Mesenchymal stem cell (in vitro differentiated cells and primary cell): ENCODE measurements around the gene ULK4.

Experiments used
- DNase-seq: peaks from one replicate; pipeline ENCODE4 v3.0.0-alpha.2; 2013
- H2AFZ ChIP-seq: one replicate; pipeline ENCODE4 v1.6.1; 2013; ENCODE audit warnings: low read depth, mild to moderate bottlenecking, control low read depth, inconsistent platforms, low read length, moderate library complexity
- H2AK5ac ChIP-seq: 2 replicates; pipeline ENCODE4 v1.6.1; 2013; ENCODE audit warnings: low read length, moderate library complexity, mild to moderate bottlenecking, inconsistent platforms; ENCODE audit not compliant: severe bottlenecking
- H2BK120ac ChIP-seq: one replicate; pipeline ENCODE4 v1.6.1; 2013; ENCODE audit warnings: low read depth, mild to moderate bottlenecking, inconsistent platforms, low read length, moderate library complexity
- H2BK12ac ChIP-seq, 2 experiments: one replicate each; pipeline ENCODE4 v1.6.1; 2013; ENCODE audit warnings: inconsistent platforms in 2 of 2, low read length in 2 of 2, mild to moderate bottlenecking in 2 of 2, moderate library complexity in 2 of 2, control low read depth in 1 of 2
- H2BK15ac ChIP-seq: one replicate; pipeline ENCODE4 v1.6.1; 2013; ENCODE audit warnings: mild to moderate bottlenecking, low read depth, inconsistent platforms; ENCODE audit not compliant: poor library complexity, severe bottlenecking
- H2BK5ac ChIP-seq: 2 replicates; pipeline ENCODE4 v1.6.1; 2013; ENCODE audit warnings: low read depth, mild to moderate bottlenecking, low read length, control low read depth, inconsistent platforms; ENCODE audit not compliant: poor library complexity, severe bottlenecking
- H3K14ac ChIP-seq, 2 experiments: one replicate each; pipeline ENCODE4 v1.6.1; 2013; ENCODE audit warnings: inconsistent platforms in 2 of 2, low read length in 2 of 2, control low read depth in 1 of 2, mild to moderate bottlenecking in 1 of 2, moderate library complexity in 1 of 2
- H3K18ac ChIP-seq, 2 experiments: one replicate each; pipeline ENCODE4 v1.6.1; 2013; ENCODE audit warnings: inconsistent platforms in 2 of 2, low read length in 2 of 2, control low read depth in 1 of 2, low read depth in 1 of 2, mild to moderate bottlenecking in 1 of 2
- H3K23ac ChIP-seq, 2 experiments: one replicate each; pipeline ENCODE4 v1.6.1; 2013; ENCODE audit warnings: inconsistent platforms in 2 of 2, low read length in 2 of 2, mild to moderate bottlenecking in 2 of 2, moderate library complexity in 2 of 2, control low read depth in 1 of 2
- H3K27ac ChIP-seq: 2 replicates; pipeline ENCODE4 v1.5.1; 2013; ENCODE audit warnings: mild to moderate bottlenecking, moderate library complexity, low read length, control low read depth, inconsistent platforms; ENCODE audit not compliant: poor library complexity, severe bottlenecking
- H3K27me3 ChIP-seq, 2 experiments: 2 replicates each; pipeline versions ENCODE4 v1.6.1 to v1.7.0; 2013; ENCODE audit warnings: low read length in 2 of 2, mild to moderate bottlenecking in 2 of 2, moderate library complexity in 2 of 2, control low read depth in 1 of 2, inconsistent platforms in 1 of 2; ENCODE audit not compliant: control insufficient read depth in 1 of 2, insufficient read depth in 1 of 2
- H3K36me3 ChIP-seq, 2 experiments: 2 replicates each; pipeline versions ENCODE4 v1.6.1 to v1.7.0; 2013; ENCODE audit warnings: low read length in 2 of 2, control low read depth in 1 of 2, inconsistent platforms in 1 of 2, low read depth in 1 of 2, mild to moderate bottlenecking in 1 of 2; ENCODE audit not compliant: insufficient read depth in 2 of 2, control insufficient read depth in 1 of 2
- H3K4ac ChIP-seq, 2 experiments: one replicate each; pipeline ENCODE4 v1.6.1; 2013; ENCODE audit warnings: inconsistent platforms in 2 of 2, low read length in 2 of 2, mild to moderate bottlenecking in 2 of 2, moderate library complexity in 2 of 2, control low read depth in 1 of 2, low read depth in 1 of 2
- H3K4me1 ChIP-seq: 2 replicates; pipeline ENCODE4 v1.6.1; 2013; ENCODE audit warnings: low read depth, low read length, control low read depth; ENCODE audit not compliant: control insufficient read depth, insufficient read depth
- H3K4me2 ChIP-seq: 2 replicates; pipeline ENCODE4 v1.6.1; 2013; ENCODE audit warnings: low read length, mild to moderate bottlenecking, inconsistent platforms; ENCODE audit not compliant: poor library complexity, severe bottlenecking
- H3K4me3 ChIP-seq, 2 experiments: 2 replicates each; pipeline versions ENCODE4 v1.5.1 to v1.7.0; 2013; ENCODE audit warnings: low read length in 2 of 2, mild to moderate bottlenecking in 2 of 2, control low read depth in 1 of 2, low read depth in 1 of 2; ENCODE audit not compliant: insufficient read depth in 1 of 2
- H3K79me1 ChIP-seq: replicated peaks from 2 replicates; pipeline ENCODE4 v1.6.1; 2013; ENCODE audit warnings: mild to moderate bottlenecking, control low read depth, low read length, inconsistent platforms; ENCODE audit not compliant: poor library complexity, severe bottlenecking
- H3K9ac ChIP-seq: 2 replicates; pipeline ENCODE4 v1.7.0; 2013; ENCODE audit warnings: mild to moderate bottlenecking, low read length, moderate library complexity
- H3K9me3 ChIP-seq: 2 replicates; pipeline ENCODE4 v1.7.0; 2013; ENCODE audit warnings: mild to moderate bottlenecking, low read length; ENCODE audit not compliant: control insufficient read depth
- H4K8ac ChIP-seq: one replicate; pipeline ENCODE4 v1.6.1; 2013; ENCODE audit warnings: inconsistent platforms, mild to moderate bottlenecking, low read length, moderate library complexity
- H4K91ac ChIP-seq: one replicate; pipeline ENCODE4 v1.6.1; 2013; ENCODE audit warnings: mild to moderate bottlenecking, low read length, inconsistent platforms
- WGBS: methylation state at CpG from one replicate; pipeline ENCODE4 v1.1.7; 2013; ENCODE audit warnings: mixed read lengths; 5-methylcytosine and 5-hydroxymethylcytosine counted together

Gene ULK4

DNA sequence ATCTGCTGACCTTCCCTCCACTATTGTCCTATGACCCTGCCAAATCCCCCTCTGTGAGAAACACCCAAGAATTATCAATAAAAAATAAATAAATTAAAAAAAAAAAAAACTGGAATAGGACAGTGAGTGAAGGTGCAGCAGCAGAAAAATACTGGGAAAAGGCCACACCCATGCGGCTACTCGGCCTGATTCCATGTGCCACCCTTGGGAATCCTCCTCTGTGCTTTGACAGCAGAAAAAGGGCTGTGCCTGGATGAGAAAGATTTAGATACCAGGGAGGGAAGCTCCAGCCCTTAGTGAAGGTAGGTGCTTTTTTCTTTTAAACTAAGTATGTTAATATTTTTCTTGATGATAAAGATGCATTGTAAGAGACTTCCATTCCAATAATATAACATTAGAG, 654.8 kb downstream of the ULK4 start:
- Histone ChIP-seq H3K23ac (no peak overlapping the region), H2AFZ (no peak overlapping the region), H3K4ac (no peak overlapping the region), H3K9ac (no peak overlapping the region), H3K4me1 (no peaks in the 10 kb centered on the region), H2BK120ac (no peak overlapping the region), H2BK12ac (no peak overlapping the region), H3K14ac (no peak overlapping the region), H2AK5ac (no peak overlapping the region), H4K91ac (no peak overlapping the region), H3K27ac (no peak overlapping the region), H3K36me3 (no peaks in the 10 kb centered on the region), H3K27me3 (no peaks in the 10 kb centered on the region), H3K4me2 (no peak overlapping the region), H2BK15ac (no peak overlapping the region), H3K9me3 (no peaks in the 10 kb centered on the region), H2BK5ac (no peak overlapping the region), H3K18ac (no peak overlapping the region), H3K79me1 (no peaks in the 10 kb centered on the region), H3K4me3 (no peak overlapping the region), H4K8ac (no peak overlapping the region)
- DNase-seq, result no peak
- WGBS, result 89% methylated on average over 2 of the region's 2 CpGs

DNA sequence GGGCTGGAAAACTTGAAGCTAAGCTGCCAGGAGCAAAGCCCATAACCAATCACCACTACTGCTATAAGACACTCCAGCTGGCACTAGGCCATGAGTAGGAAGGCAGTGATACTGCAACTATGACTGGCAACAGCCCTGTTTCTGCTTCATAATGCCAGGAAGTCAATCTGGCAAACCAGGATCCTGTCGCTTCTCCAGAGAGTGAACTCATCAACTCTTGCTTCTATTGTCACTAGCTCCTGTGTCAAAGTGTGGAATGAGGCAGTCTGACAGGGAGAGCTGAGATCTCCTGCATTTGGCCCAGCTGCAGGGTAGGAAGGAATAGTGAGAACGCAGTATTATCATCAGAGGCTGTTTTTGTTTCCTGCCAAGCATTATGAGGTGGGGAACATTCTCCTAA, 657.3 kb downstream of the ULK4 start:
- Histone ChIP-seq H3K18ac (no peak overlapping the region), H2AK5ac (no peak overlapping the region), H3K27me3 (no peaks in the 10 kb centered on the region), H2BK120ac (no peak overlapping the region), H3K14ac (no peak overlapping the region), H3K9ac (no peak overlapping the region), H4K8ac (no peak overlapping the region), H3K23ac (no peak overlapping the region), H3K4me3 (no peak overlapping the region), H2BK15ac (no peak overlapping the region), H2BK5ac (no peak overlapping the region), H3K27ac (no peak overlapping the region), H3K9me3 (no peaks in the 10 kb centered on the region), H2BK12ac (no peak overlapping the region), H3K79me1 (no peaks in the 10 kb centered on the region), H4K91ac (no peak overlapping the region), H3K4me1 (no peaks in the 10 kb centered on the region), H3K4ac (no peak overlapping the region), H3K36me3 (no peaks in the 10 kb centered on the region), H2AFZ (no peak overlapping the region), H3K4me2 (no peak overlapping the region)
- WGBS, result 91% methylated on average over 2 of the region's 2 CpGs
- DNase-seq, result no peak

- Histone ChIP-seq H3K14ac (no peak overlapping the region), H3K18ac (no peak overlapping the region), H3K4ac (no peak overlapping the region), H4K8ac (no peak overlapping the region), H3K36me3 (no peaks in the 10 kb centered on the region), H2AK5ac (no peak overlapping the region), H3K9ac (no peak overlapping the region), H3K4me1 (no peaks in the 10 kb centered on the region), H2BK5ac (no peak overlapping the region), H3K4me3 (no peak overlapping the region), H3K27me3 (no peaks in the 10 kb centered on the region), H2BK15ac (no peak overlapping the region), H3K9me3 (no peaks in the 10 kb centered on the region), H2AFZ (no peak overlapping the region), H4K91ac (no peak overlapping the region), H3K27ac (no peak overlapping the region), H3K23ac (no peak overlapping the region), H3K4me2 (no peak overlapping the region), H3K79me1 (no peaks in the 10 kb centered on the region), H2BK12ac (no peak overlapping the region), H2BK120ac (no peak overlapping the region)
- WGBS, result 79% methylated on average over 4 of the region's 4 CpGs
- DNase-seq, result no peak
Observed at GRCh38 chr3:41302295-41302694, 659.6 kb downstream of the ULK4 start.

DNA sequence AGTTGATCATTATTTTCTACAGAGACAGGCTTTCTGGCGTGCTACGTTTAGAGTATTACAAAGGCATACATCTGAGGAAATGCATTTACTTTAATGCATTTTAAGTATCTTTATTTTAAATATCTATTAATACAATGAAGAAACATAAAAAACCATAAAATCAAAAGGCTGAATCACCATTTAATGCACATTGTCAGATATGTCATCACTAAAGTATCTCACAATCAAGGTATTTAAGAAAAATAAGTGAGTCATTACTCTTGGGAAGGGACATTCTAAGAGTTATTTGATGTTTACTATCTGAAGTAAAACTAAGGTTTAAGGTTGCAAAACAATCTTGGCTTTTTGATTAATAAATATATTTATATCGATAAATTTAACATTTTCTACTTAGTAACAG, 660.4 kb downstream of the ULK4 start:
- Histone ChIP-seq H3K14ac (no peak overlapping the region), H3K4ac (no peak overlapping the region), H2BK15ac (no peak overlapping the region), H2BK12ac (no peak overlapping the region), H4K91ac (no peak overlapping the region), H3K18ac (no peak overlapping the region), H2AK5ac (no peak overlapping the region), H3K27me3 (no peaks in the 10 kb centered on the region), H2AFZ (no peak overlapping the region), H3K4me3 (no peak overlapping the region), H4K8ac (no peak overlapping the region), H3K27ac (no peak overlapping the region), H3K36me3 (no peaks in the 10 kb centered on the region), H3K4me1 (no peaks in the 10 kb centered on the region), H3K9ac (no peak overlapping the region), H2BK120ac (no peak overlapping the region), H3K4me2 (no peak overlapping the region), H3K23ac (no peak overlapping the region), H3K9me3 (no peaks in the 10 kb centered on the region), H2BK5ac (no peak overlapping the region), H3K79me1 (no peaks in the 10 kb centered on the region)
- no peak for DNase-seq
- WGBS, result no CpG with 5 or more reads among the region's 3 CpGs
